Measurements from ENCODE around the gene ZDBF2. TPM values are rescaled to one million over a fixed set of nuclear protein-coding genes. Genes with fewer than 3 reads are reported as not detected.
"Not testable (repeated sequence)": the region's sequence is repeated elsewhere in the genome, so short reads cannot be mapped to it uniquely, and the experiment has no call there.

ZDBF2 gene
- total RNA-seq, result 10.8 TPM in 2 replicates

DNA sequence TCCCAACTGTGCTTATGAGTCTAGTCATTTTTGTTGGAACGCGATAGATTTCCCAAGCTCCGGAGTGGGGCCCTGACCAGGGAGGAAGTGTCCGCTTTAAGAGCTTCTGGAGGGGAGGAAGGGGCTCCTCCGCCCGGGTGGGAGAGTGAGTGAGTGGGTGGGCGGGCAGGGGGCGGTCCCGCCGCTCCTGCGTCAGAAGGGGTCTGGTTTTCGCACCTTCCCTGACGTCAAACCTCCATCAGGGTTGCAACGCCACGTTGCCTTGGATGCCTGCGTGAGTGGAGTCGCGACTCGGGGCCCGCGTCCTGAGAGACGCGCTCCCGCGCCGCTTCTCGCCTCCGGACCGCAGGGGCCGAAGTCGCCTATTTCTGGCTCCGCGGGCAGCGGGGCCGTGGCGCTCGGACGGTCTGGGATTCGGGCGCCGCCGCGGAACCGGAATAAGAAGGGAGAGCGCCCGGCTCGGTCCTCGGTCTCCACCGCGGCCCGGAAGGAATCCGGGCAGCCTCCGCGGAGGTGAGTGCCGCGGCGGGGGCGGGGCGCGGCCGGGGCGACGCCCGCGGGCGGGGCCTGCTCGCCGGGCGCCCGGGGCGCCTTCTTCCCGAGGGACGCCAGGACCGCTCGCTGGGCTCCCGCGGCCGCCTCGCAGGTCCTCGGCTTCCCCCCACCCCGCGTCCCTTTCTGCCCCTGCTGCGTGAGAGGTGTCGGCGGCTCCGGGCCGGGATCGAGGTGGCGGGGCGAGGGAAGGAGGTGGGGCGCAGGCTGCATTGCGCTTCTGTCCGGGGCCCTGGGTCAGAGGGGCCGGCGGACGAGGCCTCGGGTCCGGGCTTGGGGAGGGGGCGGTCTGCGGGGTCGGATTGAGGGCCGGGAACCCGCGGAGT is at the start of gene ZDBF2:
ZDBF2 (plus strand) TSS at position 230 of the 878 bp plus-strand sequence. CDS start 7,187 bp downstream, outside the sequence.
- H3K9me3 Mint-ChIP-seq, result no peaks in the 10 kb centered on the region
- H3K4me1 Mint-ChIP-seq (ENCODE audit: low read depth), result peaks cover 16% of the 10 kb centered on the region
- H3K27ac Mint-ChIP-seq, result peak within 1 kb of the TSS; percentile 82
- DNase-seq (ENCODE audit: low spot score), result peak; percentile 48
- intact Hi-C loops (cut with micrococcal nuclease), result loop anchor here (1.0 to 10.0 kb wide), 5 partner anchors 8 to 190 kb away; partner anchors contain the start of genes ADAM23, EEF1B2, INO80D and NDUFS1
- peaks cover 3% of the 10 kb centered on the region for H3K36me3 Mint-ChIP-seq (ENCODE audit: low read depth)
- H3K27me3 Mint-ChIP-seq (ENCODE audit: low read depth), result peaks cover 64% of the 10 kb centered on the region
- peak within 1 kb of the TSS; percentile 87 for H3K4me3 Mint-ChIP-seq (ENCODE audit: low read depth)

DNA sequence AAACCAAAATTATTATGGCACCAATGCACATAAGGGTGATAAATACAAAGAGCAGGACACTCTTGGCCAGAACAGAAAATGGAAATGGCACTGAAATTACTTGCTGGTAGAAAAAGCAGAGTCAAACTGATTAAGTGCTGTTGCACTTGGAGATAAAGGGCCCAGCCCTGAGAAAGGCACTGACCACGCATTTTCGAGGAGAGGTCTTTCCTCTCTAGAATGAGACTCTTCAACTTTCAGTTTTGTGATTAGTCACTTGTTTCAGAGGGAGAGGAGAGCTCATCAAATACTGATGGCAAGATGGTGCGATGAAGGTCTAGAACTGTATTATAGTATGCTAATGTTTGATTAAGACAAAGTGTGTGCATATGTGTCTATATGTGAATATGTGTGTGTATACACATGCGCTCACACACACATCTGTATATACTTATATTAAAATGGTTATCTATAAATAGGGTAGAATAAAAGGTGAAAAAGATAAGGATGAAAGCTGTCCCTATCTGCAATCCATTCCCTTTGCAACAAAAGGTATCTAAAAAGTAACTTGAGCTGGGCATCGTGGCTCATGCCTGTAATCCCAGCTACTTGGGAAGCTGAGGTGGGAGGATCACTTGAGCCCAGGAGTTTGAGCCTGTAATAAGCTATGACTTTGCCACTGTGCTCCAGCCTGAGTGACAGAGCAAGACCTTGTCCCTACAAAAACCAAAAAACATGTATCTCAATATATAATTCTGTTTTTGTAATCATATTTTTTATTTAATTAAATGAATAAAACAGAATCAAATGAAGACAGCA is 48.8 kb upstream of the ZDBF2 start:
- H3K4me3 Mint-ChIP-seq (ENCODE audit: low read depth), result no peak overlapping the region
- no peaks in the 10 kb centered on the region for H3K36me3 Mint-ChIP-seq (ENCODE audit: low read depth)
- no peaks in the 10 kb centered on the region for H3K9me3 Mint-ChIP-seq
- H3K27me3 Mint-ChIP-seq (ENCODE audit: low read depth), result peaks cover 8% of the 10 kb centered on the region
- intact Hi-C loops (cut with micrococcal nuclease), result no loop called here
- no peak overlapping the region for H3K27ac Mint-ChIP-seq
- H3K4me1 Mint-ChIP-seq (ENCODE audit: low read depth), result peaks cover 4% of the 10 kb centered on the region
- DNase-seq (ENCODE audit: low spot score), result peak; percentile 10

DNA sequence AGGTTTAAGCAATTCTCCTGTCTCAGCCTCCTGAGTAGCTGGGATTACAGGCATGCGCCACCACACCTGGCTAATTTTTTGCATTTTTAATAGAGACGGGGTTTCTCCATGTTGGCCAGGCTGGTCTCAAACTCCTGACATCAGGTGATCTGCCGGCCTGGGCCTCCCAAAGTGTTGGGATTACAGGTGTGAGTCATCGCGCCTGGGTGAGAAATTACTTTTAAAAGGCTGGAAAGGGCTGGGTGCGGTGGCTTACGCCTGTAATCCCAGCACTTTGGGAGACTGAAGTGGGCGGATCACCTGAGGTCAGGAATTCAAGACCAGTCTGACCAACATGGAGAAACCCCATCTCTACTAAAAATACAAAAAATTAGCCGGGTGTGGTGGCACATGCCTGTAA is 45.8 kb upstream of the ZDBF2 start:
- H3K27ac Mint-ChIP-seq; H3K36me3 Mint-ChIP-seq (ENCODE audit: low read depth); intact Hi-C loops (cut with micrococcal nuclease); H3K4me3 Mint-ChIP-seq (ENCODE audit: low read depth); DNase-seq (ENCODE audit: low spot score); H3K9me3 Mint-ChIP-seq; H3K27me3 Mint-ChIP-seq (ENCODE audit: low read depth): not testable (repeated sequence)
- H3K4me1 Mint-ChIP-seq (ENCODE audit: low read depth), result peaks cover 10% of the 10 kb centered on the region

DNA sequence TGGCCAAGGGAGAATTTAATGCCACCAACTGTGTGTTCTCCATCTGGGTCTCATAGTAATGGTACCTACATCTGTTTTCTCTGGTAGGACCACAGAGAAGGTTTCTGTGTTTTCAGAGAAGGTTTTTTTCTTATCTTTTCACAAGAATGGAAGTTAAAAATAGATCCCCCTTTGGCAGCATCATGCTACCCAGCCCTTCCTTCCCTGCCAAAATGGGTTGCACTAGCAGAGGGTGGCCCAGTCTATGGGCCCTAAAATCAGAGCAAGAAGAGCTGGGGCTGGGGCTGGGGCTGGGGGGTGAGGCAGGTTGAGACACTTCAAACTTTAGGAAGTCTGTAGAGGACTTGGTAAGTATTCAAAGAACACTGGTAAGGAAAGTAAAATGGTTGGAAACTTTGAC is 44.8 kb upstream of the ZDBF2 start:
- DNase-seq (ENCODE audit: low spot score), result no peak
- H3K4me3 Mint-ChIP-seq (ENCODE audit: low read depth), result no peak overlapping the region
- intact Hi-C loops (cut with micrococcal nuclease), result no loop called here
- no peaks in the 10 kb centered on the region for H3K9me3 Mint-ChIP-seq
- peaks cover 10% of the 10 kb centered on the region for H3K4me1 Mint-ChIP-seq (ENCODE audit: low read depth)
- no peak overlapping the region for H3K27ac Mint-ChIP-seq
- H3K36me3 Mint-ChIP-seq (ENCODE audit: low read depth), result no peaks in the 10 kb centered on the region
- H3K27me3 Mint-ChIP-seq (ENCODE audit: low read depth), result peaks cover 8% of the 10 kb centered on the region

DNA sequence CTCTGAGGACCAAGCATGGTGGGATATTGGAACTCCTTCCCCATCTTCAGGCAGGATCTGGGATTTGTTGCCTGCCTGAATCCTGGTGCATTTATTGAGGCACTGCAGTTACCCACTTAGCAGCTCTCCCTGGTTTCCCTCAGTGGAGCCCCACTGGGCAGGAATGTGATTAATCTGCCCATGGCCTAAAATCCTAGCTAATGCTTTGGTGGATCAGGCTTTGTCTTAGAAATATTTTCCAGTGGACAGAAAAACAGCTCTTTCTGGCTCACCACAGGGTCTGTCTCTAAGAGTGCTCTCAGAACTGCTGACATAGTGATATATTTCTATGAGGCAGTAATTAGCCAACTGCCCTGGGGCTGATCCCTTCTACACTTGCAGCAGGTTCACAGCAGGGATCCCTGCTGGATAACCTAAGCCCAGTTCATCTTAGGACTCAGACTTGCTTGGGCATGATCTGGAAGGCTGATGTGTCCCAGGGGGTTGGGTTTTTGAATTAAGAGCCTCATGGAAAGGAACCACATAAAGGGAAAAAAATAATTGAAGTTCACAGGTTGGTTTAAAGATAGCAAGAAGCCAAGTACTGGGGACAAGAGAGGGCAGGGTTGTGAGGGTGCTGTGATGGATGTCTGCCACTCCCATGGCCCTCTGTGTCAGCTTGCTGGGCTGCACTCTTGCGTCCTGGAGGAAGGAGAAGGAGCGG is 44.3 kb upstream of the ZDBF2 start:
- no peak for DNase-seq (ENCODE audit: low spot score)
- peaks cover 8% of the 10 kb centered on the region for H3K27me3 Mint-ChIP-seq (ENCODE audit: low read depth)
- no peaks in the 10 kb centered on the region for H3K36me3 Mint-ChIP-seq (ENCODE audit: low read depth)
- intact Hi-C loops (cut with micrococcal nuclease), result no loop called here
- H3K9me3 Mint-ChIP-seq, result no peaks in the 10 kb centered on the region
- no peak overlapping the region for H3K27ac Mint-ChIP-seq
- peaks cover 10% of the 10 kb centered on the region for H3K4me1 Mint-ChIP-seq (ENCODE audit: low read depth)
- H3K4me3 Mint-ChIP-seq (ENCODE audit: low read depth), result no peak overlapping the region

DNA sequence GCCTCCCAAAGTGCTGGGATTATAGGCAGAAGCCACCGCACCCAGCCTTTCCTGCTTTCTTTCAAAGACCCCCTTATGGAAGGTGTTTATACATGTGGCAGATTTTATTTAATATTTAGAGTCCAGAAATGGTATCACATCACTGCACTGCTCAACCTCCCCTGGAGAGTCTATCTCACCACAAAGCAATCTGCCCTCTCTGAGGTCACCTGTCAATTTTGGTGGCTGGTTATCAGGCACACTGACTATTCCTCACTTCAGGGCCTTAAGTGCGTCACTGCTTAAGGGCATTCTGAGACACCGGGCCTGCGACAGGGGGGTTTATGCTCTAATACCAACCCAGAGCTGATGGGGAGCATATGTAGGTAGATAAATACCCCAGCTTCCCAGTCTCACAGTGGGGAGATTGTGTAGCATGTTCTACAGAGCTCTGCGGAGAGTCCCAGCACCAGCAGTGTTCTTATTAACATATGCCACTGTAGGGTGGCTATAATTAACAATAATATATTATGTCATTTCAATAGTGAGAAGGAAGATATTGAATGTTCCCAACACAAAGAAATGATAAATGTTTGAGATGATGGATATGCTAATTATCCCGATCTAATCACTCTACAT is 42.7 kb upstream of the ZDBF2 start:
- intact Hi-C loops (cut with micrococcal nuclease), result no loop called here
- Mint-ChIP-seq H3K27me3 (ENCODE audit: low read depth) (peaks cover 8% of the 10 kb centered on the region), H3K9me3 (no peaks in the 10 kb centered on the region), H3K4me1 (ENCODE audit: low read depth) (peaks cover 6% of the 10 kb centered on the region), H3K4me3 (ENCODE audit: low read depth) (no peak overlapping the region), H3K36me3 (ENCODE audit: low read depth) (no peaks in the 10 kb centered on the region), H3K27ac (no peak overlapping the region)
- no peak for DNase-seq (ENCODE audit: low spot score)

DNA sequence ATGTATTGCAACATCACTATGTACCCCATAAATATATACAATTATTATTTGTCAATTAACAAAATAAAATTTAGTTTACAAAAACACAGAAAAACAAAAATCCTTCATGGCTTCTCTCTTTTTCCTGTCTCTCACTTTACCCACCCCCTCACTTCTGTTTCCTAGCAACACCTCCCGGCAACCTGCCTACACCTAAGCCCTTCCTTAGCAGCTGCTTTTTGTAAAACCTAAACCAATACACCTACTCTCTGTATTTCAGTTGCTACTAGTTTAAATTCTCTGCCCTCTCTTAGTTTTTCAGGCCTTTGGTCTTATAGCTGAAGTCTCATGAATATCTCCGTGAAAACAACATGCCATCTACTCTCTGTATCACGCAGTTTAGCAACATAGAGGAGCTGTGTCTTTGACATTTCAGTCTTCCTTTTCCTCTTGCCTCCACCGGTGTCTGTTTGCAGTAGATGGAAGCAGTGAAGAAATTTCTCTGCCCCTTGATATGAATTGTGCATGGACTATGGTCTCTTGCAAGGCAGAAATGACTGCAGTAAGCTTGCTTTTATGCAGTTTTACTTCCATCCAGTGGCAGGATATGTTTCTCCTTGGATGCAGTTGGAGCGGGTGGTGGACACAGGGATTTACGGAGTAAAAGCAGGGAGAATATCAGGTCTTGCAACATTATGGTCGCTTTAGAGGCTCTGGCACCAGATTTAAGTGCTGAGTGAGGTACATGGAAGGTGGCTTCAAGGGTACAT is 42.0 kb upstream of the ZDBF2 start:
- H3K36me3 Mint-ChIP-seq (ENCODE audit: low read depth), result no peaks in the 10 kb centered on the region
- H3K27me3 Mint-ChIP-seq (ENCODE audit: low read depth), result peaks cover 8% of the 10 kb centered on the region
- peaks cover 6% of the 10 kb centered on the region for H3K4me1 Mint-ChIP-seq (ENCODE audit: low read depth)
- intact Hi-C loops (cut with micrococcal nuclease), result no loop called here
- no peak for DNase-seq (ENCODE audit: low spot score)
- no peak overlapping the region for H3K27ac Mint-ChIP-seq
- no peak overlapping the region for H3K4me3 Mint-ChIP-seq (ENCODE audit: low read depth)
- H3K9me3 Mint-ChIP-seq, result no peaks in the 10 kb centered on the region

DNA sequence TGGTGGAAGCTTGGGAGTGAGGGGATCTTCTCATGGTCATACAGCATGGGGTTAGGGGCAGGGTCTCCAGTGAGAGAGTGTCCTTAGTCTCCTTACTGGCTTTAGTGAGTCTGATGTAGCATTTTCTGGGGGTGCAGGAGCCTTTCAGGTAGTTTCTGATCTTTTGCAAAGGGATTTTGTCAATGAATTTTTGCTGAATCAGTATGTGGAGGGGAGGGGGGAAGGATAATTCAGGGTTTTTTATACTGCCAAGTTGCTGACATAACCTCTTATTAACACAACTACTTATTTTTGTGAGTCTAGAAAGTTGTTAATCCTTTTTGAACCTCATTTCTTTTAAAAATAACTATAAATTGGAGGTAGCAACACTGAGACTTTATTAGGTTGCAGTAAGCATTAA is 35.3 kb upstream of the ZDBF2 start:
- Mint-ChIP-seq H3K36me3 (ENCODE audit: low read depth) (no peaks in the 10 kb centered on the region), H3K27me3 (ENCODE audit: low read depth) (peaks cover 5% of the 10 kb centered on the region), H3K9me3 (no peaks in the 10 kb centered on the region), H3K4me1 (ENCODE audit: low read depth) (no peaks in the 10 kb centered on the region), H3K27ac (no peak overlapping the region), H3K4me3 (ENCODE audit: low read depth) (no peak overlapping the region)
- intact Hi-C loops (cut with micrococcal nuclease), result no loop called here
- DNase-seq (ENCODE audit: low spot score), result no peak

DNA sequence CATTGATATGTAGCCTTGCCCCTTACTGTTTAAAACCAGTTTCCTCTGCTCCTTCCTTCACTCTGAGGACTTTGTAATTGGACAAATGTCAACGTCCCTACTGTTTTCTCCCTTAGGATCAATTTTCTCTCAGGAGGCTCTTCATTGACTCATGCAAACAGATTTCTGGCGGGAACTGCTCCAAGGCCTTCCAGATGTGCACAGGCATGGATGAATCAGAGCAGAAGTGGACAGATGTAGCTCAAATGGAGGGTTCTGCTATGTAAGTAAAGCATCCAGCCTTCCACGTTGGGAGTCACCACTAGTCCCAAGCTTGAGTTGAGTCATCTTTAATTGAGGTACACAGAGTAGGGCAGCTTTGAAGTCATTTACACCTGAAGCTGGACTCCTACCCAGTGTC is 34.1 kb upstream of the ZDBF2 start:
- no peaks in the 10 kb centered on the region for H3K36me3 Mint-ChIP-seq (ENCODE audit: low read depth)
- no peak for DNase-seq (ENCODE audit: low spot score)
- H3K27me3 Mint-ChIP-seq (ENCODE audit: low read depth), result peaks cover 5% of the 10 kb centered on the region
- intact Hi-C loops (cut with micrococcal nuclease), result no loop called here
- no peak overlapping the region for H3K27ac Mint-ChIP-seq
- H3K4me1 Mint-ChIP-seq (ENCODE audit: low read depth), result no peaks in the 10 kb centered on the region
- H3K9me3 Mint-ChIP-seq, result no peaks in the 10 kb centered on the region
- H3K4me3 Mint-ChIP-seq (ENCODE audit: low read depth), result no peak overlapping the region

DNA sequence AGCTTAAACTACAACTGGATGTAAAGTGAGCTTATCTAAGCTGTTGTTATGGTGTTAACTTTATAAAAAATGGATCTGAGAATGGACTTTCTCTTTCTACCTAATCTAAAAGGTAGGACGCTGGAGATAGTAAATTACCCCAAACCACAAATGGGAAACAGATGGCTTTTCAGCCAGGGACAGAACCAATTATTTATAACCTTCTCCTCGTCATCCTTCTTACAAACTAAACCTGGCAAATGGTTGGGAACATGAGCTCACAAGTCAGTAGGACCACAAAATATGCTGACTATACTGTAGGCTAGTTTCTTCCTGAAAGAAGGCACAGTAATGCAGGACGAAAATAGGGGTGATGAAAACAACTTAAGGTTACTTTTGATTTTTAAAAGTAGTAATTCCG is 32.7 kb upstream of the ZDBF2 start:
- no peak overlapping the region for H3K27ac Mint-ChIP-seq
- no peak for DNase-seq (ENCODE audit: low spot score)
- no peaks in the 10 kb centered on the region for H3K9me3 Mint-ChIP-seq
- H3K4me3 Mint-ChIP-seq (ENCODE audit: low read depth), result no peak overlapping the region
- H3K36me3 Mint-ChIP-seq (ENCODE audit: low read depth), result no peaks in the 10 kb centered on the region
- peaks cover 8% of the 10 kb centered on the region for H3K27me3 Mint-ChIP-seq (ENCODE audit: low read depth)
- intact Hi-C loops (cut with micrococcal nuclease), result no loop called here
- H3K4me1 Mint-ChIP-seq (ENCODE audit: low read depth), result peaks cover 3% of the 10 kb centered on the region

DNA sequence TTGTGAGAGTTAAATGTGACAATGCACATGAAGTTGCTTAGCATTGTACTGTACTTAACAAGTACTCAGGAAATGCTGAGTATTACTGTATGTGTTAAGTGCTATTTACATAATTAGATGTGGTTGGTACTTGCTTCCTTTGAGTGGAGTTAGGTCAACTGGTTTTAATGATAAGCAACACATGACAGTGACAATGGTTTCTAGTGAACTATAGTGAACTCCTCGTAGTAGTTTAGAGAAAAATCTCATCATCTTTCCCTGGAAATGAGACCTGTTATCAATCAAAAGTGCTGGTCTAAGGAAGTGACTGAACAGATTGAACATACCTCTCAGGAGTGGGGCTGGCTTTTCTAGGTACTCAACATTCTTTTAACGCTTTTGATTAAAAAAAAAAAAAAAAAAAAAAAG is 29.2 kb upstream of the ZDBF2 start:
- no peak for DNase-seq (ENCODE audit: low spot score)
- Mint-ChIP-seq H3K27ac (no peak overlapping the region), H3K4me1 (ENCODE audit: low read depth) (peaks cover 11% of the 10 kb centered on the region), H3K9me3 (no peaks in the 10 kb centered on the region), H3K36me3 (ENCODE audit: low read depth) (no peaks in the 10 kb centered on the region), H3K27me3 (ENCODE audit: low read depth) (peaks cover 20% of the 10 kb centered on the region), H3K4me3 (ENCODE audit: low read depth) (no peak overlapping the region)
- intact Hi-C loops (cut with micrococcal nuclease), result no loop called here
